GM19438 (cell line): ENCODE data around the gene NIM1K.
"Not testable (repeated sequence)": the region's sequence is repeated elsewhere in the genome, so short reads cannot be mapped to it uniquely, and the experiment has no call there.

Experiments used
- ATAC-seq: cut with Tn5 transposase; IDR thresholded peaks from one replicate; pipeline ENCODE4 v1.9.1; 2021; ENCODE audit warnings: low read depth; ENCODE audit not compliant: unreplicated experiment

Gene NIM1K

GRCh38 chr5:43183101-43183500, 8.9 kb upstream of the NIM1K start:
- not testable (repeated sequence) for ATAC-seq

- ATAC-seq: no peak
Observed at GRCh38 chr5:43190755-43191603, 1.0 kb upstream of the NIM1K start.

DNA sequence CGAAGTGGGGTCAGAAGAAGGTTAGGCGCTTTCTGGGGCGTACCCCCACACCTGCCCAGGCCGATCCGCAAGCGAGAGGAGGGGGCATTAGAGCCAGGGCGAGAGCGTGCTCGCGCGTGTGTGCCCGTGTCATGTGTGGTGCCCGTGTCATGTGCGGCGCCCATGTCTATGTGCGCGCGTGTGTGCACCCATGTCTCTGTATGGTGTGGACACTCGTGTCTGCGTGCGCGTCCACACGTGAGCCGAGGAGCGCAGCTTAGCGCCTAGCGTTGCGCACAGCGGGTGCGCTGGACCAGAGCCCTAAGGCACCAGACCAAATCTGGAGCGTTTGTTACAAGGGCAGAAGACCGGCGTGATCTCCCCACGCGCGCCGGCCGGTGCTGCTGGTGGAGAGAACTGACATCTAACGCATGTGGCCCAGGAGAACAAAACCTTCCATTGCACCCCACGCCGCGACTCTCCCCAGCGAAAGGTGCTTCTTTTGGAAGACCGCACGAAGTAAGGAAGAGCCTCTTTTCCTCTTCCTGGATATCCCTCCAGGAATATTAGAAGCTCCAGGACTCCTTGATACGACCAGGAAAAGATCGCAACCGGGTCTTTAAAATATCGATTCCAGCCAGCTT, 644 bp downstream of the NIM1K start:
- ATAC-seq: peak; percentile 19

DNA sequence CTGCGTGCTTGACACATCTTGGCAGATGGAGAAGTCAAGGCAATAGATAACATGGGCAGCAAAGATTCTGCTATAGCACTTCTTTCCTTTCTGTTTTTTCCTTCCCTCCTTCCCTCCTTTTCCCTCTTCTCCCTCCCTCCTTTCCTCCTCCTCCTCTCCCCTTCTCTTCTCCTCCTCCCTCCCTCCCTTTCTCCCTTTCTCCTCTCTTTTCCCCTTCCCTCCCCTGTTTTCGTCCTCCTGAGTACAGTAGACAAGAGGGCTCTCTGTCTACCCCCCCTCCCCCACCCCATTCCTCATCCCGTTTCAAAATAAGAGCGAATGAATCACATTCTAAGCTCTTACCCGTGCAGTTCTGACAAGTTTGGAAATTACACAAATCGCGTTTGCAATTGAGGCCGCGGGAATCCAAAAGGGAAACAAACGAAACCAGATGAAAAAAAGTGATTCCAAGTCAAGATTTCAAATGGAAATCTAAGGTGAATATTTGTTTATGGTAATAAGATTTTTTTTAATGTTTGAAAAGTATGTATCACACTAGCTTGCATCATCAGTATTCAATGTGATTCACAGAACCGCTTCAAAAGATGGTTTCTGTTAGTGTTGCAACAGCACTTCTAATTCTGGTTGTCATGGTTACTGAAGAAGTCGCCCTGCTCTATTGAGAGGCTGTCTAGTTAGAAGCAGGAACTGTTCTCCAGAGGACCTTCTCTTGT, 1.3 kb downstream of the NIM1K start:
- ATAC-seq: no peak

GRCh38 chr5:43193894-43194265, 1.9 kb downstream of the NIM1K start:
- no peak for ATAC-seq

- no peak for ATAC-seq
Observed at GRCh38 chr5:43195670-43196265, 3.7 kb downstream of the NIM1K start.

GRCh38 chr5:43197535-43197934, 5.5 kb downstream of the NIM1K start:
- ATAC-seq: no peak

DNA sequence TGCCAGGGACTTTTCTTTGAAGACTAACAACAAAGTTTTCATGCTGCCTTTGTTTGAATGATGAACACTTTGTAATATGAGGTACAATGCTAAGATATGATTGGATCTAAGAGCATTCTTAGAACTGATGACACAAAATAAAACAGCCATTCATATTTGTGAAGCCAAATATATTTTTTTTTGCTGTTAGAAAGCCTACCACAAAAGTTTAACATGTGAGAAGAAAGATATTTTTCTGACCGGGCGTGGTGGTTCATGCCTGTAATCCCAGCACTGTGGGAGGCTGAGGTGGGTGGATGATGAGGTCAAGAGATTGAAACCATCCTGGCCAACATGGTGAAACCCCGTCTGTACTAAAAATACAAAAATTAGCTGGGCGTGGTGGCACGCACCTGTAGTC, 9.4 kb downstream of the NIM1K start:
- not testable (repeated sequence) for ATAC-seq

GRCh38 chr5:43202380-43202779, 10.4 kb downstream of the NIM1K start:
- no peak for ATAC-seq

DNA sequence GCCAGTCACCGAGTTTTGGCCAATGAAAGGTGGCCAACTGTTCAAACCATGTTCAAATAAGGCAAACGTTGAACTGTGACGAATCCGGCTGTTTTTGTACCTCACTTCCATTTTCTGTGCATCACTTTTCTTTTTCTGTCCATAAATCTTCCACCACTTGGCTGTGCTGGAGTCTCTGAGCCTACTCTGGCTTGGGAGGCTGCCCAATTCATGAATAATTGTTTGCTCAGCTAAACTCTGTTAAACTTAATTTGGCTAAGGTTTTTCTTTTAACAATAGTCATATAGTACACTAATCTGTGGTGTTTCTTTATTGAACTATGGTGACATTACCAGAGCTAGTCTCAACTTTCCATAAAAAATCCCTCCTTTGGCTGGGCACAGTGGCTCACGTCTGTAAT, 11.3 kb downstream of the NIM1K start:
- ATAC-seq: no peak

- ATAC-seq: no peak
Observed at GRCh38 chr5:43204958-43205357, 12.9 kb downstream of the NIM1K start.

DNA sequence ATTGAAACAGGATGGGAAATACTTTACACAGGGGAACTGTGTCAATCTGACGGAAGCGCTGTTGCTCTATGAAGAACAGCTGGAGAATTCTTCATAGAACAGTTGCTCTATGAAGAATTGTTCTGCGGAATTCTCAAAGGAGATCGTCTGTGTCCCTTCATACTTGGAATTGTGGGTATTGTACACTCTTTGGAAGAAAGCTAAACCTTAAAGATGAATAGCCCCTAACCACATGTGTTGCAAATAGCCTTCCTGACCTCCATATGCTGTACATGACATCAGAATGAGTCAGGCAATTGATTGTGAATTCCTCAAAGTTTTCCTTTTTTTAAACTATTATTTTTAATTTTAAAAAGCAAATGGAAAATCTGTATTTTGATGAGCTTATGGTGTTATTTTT, 15.6 kb downstream of the NIM1K start:
- no peak for ATAC-seq

GRCh38 chr5:43208658-43209057, 16.6 kb downstream of the NIM1K start:
- no peak for ATAC-seq

DNA sequence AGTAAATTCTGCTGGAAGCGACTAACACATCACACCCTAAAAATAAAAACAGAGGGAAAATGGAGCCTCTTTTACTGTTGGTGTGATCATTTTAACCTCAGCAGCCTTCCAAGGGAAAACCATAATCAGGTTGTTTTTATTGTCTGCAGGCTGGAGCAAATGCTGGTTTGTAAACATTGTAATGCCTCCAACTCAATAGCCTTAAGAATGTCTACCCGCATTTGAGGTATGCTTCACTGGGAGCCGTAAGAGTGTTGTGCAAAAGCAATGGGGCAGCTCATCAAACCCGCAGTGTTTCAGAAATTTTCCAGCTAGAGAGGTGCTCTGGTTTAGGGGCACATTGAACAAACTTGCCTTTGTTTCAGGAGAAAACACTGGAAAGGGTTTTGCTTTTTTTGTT, 17.0 kb downstream of the NIM1K start:
- ATAC-seq: no peak

GRCh38 chr5:43209833-43210232, 17.8 kb downstream of the NIM1K start:
- no peak for ATAC-seq

- no peak for ATAC-seq
Observed at GRCh38 chr5:43210570-43210969, 18.5 kb downstream of the NIM1K start.

- ATAC-seq: no peak
Observed at GRCh38 chr5:43213951-43214350, 21.9 kb downstream of the NIM1K start.

DNA sequence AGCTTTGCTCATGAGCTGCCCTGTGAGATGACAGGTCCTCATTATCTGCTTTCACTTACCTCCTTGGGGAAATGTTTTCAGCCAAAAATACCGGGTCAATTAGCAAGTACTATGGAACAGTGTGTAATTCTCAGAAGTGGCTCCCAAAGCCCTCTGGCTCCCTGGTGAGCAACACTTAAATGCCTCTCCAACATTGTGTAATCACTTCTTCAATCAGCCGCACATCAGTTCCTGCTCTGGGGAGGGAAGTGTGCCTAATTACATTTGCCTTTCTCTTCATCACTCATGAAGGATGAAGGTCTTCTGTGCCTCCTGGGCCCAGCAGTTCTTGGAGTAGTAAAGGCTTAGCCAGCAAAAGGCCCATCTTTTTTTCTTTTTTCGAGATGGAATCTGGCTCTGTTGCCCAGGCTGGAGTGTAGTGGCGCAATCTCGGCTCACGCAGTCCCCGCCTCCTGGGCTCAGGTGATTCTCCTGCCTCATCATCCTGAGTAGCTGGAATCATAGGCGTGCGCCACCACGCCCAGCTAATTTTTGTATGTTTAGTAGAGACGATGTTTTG, 23.1 kb downstream of the NIM1K start:
- ATAC-seq: no peak

- no peak for ATAC-seq
Observed at GRCh38 chr5:43216941-43217340, 24.9 kb downstream of the NIM1K start.

DNA sequence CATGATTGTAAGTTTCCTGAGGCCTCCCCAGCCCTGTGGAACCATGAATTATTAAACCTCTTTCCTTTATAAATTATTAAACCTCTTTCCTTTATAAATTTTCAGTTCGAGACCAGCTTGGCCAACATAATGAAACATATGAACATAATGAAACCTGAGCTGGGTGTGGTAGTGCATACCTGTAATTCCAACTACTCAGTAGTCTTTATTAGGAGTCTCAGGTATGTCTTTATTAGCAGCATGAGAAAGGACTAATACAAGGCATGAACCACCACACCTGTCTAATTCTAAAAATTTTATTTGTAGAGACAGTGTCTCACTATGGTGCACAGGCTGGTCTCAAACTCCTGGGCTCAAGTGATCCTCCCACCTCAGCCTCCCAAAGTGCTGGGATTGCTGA, 27.1 kb downstream of the NIM1K start:
- no peak for ATAC-seq

DNA sequence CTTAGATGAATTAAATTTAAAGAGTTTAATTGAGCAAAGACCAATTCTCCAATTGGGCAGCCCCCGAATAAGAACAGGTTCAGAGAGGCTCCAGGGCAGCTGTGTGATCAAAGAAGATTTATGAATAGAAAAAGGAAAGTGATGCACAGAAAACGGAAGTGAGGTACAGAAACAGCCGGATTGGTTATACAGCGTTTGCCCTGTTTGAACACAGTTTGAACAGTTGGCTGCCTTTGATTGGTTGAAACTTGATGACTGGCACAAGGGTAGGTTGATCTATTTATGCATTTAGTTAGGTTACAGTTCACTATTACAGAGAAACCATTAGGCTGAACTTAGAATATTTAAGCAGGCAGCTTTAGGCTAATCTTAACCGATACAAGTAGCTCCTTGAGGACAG, 29.5 kb downstream of the NIM1K start:
- ATAC-seq: no peak
